Kidney tubule cell (primary cell): Measurements from ENCODE around the gene BTBD19.
A peak's percentile ranks its signal among the peaks of the same experiment; 100 is the strongest.
"Not testable (repeated sequence)": the region's sequence is repeated elsewhere in the genome, so short reads cannot be mapped to it uniquely, and the experiment has no call there.

Experiments used
- DNase-seq: peaks from one replicate; pipeline ENCODE4 v3.0.0-alpha.2; 2018; ENCODE audit warnings: low spot score

BTBD19 gene, protein sequence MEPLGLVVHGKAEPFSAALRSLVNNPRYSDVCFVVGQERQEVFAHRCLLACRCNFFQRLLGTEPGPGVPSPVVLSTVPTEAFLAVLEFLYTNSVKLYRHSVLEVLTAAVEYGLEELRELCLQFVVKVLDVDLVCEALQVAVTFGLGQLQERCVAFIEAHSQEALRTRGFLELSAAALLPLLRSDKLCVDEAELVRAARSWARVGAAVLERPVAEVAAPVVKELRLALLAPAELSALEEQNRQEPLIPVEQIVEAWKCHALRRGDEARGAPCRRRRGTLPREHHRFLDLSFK

DNA sequence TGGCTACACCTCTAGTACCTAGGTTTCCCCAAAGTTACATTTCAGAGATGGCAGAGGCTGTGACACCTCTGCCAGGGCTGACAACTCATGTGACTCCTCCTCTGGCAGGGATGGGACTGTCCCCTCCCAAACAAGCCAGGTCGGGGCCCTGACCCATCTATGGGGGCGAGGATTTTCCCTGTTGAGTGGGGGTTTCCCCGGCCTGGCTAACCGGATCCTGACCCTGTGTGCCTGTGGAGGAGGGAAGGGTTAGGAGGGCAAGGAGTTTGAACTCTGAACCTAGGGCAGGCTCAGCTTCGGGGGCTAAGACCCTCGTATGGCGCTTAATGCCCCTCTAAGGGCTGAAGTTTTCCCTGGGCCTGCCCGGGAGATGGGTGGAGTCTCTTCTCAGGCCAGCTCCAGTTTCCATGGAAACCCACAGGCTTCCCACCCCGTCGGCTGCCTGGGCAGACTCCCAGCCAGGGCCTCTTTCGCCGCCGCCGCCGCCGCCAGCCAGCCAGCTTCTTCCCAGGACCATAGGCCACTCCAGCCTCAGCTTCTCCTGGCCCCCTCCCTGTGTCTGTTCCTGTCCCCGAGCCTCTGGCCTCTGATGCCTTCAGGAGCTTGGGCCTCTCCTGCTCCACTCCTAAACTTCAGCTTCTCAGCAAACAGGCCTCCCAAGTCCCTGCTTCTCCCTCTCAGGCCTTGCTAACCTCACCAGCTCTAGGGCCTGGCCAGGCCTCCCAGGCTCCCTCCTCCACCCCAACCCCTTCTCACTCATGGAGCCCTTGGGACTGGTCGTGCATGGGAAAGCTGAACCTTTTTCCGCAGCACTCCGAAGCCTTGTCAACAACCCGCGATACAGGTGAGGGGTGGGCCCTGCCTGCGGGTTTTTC is at the start of gene BTBD19:
Gene BTBD19, plus strand, starts transcription at position 461 of the 875 bp plus-strand sequence. Its CDS starts 298 bp downstream, at position 759.
- peak; percentile 78 for DNase-seq

DNA sequence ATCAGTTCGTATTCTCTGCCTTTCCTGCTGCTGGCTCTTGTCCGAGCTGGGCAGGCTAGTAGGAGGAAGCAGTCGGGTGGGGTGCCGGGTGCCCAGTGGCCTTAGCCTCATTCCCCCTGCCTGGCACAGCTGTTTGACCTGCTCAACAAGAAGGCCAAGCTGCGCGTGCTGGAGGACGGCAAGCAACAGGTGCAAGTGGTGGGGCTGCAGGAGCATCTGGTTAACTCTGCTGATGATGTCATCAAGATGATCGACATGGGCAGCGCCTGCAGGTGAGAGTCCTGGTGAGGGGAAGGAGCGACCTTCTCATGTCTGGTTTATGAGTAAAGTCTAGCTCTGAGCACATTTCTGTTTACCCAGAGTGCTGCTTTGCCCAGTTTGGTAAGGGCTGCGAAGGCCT is 49.2 kb upstream of the BTBD19 start:
- DNase-seq = no peak

DNA sequence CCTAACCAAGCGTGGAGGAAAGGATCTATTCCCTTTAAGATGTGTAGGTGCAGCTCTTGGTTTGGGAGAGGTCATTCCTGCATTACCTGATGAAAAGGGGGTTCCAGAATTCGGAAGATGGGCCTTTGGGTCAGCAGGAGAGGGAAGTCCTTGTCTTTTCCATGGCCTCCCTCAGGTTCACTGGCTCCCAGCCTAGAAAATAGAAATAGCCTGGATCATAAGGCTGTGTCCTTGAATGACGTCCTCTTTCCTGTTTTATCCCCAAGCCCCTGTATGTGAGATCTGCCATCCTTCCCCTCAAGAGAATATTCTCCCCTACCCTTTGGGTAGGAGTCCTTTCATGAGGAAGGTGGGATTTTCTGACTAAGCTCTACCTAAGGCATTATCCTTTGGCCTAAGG is 47.4 kb upstream of the BTBD19 start:
- DNase-seq = no peak

DNA sequence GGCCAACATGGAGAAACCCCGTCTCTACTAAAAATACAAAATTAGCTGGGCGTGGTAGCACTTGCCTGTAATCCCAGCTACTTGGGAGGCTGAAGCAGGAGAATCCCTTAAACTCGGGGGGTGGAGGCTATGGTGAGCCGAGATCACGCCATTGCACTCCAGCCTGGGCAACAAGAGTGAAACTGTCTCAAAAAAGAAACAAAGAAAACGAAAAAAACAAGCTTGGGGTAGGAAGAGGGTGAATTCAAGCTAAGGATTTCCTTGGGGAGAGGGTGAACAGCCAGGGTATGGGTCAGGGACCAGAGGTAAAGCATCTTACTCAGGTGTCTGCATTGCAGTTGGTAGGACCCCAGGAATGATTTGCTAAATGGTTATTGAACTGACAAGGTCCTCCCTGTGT is 41.9 kb upstream of the BTBD19 start:
- DNase-seq = not testable (repeated sequence)

DNA sequence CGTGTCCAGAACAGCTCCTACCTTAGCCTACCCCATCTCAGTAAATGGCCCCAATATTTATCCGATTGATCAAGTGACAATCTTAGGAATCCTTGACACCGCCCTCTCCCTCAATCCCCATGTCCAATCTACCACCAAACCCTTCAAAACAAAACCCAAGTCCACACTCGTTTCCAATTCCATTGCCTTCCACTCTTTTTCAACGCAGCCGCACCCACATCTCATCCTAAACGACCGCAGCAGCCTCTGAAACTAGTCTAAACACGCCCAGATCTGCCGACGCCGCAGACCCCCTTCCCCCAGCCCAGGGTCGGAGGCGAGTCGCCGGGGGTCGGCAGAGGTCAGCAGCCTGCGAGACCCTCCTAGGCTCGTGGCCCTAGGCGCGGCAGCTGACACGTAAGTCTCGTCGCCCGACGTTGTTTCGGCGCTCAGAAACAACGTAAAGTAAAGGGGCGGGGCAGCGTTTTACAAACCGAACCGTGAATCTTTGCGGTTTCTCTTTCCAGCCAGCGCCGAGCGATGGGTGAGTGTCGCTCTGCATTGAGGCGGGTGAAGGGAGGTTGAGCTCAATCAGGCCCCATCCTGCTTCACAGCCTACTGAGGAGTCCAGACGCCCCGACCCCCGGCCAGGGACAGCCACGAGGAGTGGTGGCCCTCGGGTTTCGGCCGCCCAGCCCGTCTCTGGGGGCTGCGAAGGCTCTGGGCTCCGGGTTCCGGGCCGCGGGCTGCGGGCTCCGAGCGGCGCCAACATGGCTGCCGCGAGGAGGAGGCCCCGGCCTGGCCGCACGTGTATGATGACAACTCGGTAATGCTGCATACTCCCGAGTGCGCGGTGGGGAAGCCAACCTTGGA is 33.0 kb upstream of the BTBD19 start, which contains the start of gene RPS8:
Gene RPS8, plus strand, starts transcription at position 463 of the 852 bp plus-strand sequence. Its CDS starts 57 bp downstream, at position 520.
- DNase-seq = peak; percentile 92

DNA sequence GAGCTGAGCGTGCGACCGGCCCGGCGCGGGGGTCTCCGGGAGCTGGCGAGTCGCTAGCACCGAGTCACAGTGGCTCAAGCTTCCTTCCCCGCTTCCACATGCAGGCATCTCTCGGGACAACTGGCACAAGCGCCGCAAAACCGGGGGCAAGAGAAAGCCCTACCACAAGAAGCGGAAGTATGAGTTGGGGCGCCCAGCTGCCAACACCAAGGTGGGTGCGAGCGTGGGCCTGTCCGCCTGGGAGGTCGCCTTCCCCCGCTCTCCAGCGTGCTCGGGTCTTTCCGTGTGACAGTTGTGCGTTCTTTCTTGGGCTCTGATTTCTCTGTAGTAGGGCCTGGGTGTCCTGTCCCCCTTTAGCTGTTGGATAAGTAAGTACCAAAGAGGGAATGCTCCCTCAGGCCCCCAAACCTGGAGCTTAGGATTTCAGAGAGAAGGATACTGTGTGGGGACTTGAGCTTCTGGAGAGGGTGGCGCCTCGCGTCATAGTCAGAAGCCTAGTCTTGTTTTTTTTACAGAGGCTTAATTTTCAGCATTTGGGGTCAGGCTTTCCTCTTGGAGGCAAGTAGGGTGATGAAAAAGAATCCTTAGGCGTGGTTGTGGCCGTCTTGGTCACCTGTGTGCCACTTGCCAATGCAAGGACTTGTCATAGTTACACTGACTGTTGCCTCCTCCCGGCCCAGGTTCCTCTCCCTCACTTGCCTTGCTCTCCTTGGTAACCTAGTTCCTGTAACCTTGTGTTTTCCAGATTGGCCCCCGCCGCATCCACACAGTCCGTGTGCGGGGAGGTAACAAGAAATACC is 32.2 kb upstream of the BTBD19 start:
- DNase-seq = peak; percentile 41

DNA sequence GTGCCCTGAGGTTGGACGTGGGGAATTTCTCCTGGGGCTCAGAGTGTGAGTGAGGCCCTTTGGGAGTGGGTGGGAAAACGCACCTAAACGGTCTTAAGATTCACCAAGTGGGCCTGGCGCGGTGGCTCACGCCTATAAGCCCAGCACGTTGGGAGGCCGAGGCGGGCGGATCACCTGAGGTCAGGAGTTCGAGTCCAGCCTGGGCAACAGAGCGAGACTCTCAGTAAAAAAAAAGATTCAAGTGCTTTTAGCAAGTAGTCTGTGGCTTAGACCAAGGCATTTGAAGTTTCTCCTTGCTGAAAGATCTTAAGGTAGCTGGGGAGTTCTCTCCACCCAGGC is 31.6 kb upstream of the BTBD19 start:
- no peak for DNase-seq

DNA sequence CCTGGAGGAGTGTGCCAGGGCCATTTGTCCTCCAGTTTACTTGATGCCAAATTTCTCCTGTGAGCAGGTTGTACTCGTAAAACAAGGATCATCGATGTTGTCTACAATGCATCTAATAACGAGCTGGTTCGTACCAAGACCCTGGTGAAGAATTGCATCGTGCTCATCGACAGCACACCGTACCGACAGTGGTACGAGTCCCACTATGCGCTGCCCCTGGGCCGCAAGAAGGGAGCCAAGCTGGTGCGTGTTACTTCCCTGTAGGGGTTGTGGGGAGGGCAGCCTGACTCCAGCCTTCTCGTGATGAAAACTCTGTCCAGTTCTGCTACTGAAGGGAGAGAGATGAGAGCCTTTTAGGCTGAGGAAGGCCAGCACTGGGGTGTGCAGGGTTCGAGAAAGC is 30.8 kb upstream of the BTBD19 start:
- no peak for DNase-seq

DNA sequence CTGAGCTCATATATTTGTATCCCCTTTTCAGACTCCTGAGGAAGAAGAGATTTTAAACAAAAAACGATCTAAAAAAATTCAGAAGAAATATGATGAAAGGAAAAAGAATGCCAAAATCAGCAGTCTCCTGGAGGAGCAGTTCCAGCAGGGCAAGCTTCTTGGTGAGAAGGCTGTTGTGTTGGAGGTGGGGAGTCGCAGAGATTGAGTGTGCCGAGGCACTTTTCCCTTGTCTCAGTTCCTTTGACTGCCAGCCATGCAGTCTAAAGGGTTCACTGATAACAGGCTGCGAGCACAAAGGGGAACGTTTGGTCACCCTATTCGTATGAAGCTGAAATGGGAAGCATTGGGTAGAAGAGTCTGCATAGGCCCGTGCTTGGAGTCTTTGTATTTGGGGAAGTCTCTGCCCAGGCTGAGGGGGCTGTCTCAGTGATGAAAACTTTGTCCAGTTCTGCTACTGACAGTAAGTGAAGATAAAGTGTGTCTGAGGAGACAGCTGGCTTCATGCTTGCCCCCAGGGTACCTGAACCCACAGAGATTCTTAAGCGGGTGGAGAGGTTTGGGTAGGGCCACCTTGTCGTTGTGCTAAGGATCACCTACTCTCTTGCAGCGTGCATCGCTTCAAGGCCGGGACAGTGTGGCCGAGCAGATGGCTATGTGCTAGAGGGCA is 30.2 kb upstream of the BTBD19 start:
- DNase-seq = no peak

DNA sequence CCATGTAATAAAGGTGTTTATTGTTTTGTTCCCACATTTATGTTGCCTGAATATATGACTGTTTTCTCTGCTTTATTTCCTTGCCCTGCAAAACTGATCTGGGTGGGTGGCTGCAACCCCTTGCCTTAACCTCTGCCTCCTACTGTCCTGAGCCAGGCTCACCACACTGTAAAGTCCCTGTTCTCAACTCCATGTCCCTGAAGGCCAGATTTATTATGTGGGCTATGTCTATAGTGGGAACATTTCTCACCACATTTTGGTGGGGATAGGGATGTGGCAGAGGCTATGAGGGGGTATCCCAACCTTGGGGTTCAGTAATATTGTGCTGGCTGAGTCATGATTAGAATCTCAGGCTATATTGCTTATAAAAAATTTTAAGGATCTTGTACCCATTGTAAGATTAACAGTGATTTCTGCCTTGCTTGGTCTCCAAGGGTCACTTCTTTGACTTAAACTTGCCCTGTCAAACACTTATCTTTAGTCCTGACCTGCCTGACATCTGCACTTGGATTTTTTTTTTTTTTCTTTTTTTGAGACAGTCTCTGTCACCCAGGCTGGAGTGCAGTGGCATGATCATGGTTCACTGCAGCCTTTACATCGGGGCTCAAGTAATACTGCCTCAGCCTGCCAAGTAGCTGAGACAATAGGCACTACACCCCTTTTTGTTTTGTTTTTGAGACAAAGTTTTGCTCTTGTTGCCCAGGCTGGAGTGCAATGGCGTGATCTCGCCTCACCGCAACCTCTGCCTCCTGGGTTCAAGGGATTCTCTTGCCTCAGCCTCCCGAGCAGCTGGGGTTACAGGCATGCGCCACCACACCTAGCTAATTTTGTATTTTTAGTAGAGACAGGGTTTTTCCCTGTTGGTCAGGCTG is 29.4 kb upstream of the BTBD19 start:
- no peak for DNase-seq

DNA sequence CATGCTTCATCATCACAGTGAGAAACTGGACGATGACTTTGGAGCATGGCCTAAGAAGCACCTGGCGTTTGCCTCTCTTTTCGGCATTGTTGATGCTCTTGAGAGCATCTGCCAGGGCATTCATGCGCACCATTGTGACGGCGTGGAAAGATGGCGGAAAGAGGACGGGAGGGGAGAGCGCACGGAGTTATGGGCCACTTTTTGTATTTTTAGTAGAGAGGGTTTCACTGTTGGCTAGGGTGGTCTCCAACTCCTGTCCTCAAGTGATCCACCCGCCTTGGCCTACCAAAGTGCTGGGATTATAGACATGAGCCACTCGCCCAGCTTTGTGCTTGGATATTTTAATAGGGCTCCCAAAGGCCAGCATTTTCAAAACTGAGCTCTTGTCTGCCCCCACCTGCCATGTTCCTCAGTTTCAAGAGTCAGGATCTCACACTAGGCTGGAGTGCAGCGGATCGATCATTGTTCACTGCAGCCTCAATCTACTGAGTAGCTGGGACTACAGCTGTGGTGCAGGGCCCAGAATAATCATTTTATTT is 27.7 kb upstream of the BTBD19 start:
- DNase-seq = no peak

DNA sequence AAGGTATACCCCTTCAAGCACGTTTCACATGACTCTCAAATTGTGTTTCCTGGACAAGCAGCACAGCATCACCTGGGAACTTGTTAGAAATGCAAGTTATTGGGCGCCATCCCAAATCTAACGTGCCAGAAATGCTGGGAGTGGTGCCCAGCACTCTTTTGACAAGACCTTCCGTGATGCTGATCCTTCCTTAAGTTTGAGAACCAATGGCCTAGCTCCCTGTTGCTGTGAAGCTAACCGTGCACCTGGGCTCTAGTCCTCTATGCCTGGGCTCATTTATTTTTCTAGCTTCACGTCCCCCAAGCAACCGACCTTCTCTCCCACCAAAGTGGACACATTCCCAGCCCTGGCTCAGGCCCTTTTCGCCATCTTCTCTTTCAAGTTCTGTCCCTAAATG is 24.6 kb upstream of the BTBD19 start:
- no peak for DNase-seq

DNA sequence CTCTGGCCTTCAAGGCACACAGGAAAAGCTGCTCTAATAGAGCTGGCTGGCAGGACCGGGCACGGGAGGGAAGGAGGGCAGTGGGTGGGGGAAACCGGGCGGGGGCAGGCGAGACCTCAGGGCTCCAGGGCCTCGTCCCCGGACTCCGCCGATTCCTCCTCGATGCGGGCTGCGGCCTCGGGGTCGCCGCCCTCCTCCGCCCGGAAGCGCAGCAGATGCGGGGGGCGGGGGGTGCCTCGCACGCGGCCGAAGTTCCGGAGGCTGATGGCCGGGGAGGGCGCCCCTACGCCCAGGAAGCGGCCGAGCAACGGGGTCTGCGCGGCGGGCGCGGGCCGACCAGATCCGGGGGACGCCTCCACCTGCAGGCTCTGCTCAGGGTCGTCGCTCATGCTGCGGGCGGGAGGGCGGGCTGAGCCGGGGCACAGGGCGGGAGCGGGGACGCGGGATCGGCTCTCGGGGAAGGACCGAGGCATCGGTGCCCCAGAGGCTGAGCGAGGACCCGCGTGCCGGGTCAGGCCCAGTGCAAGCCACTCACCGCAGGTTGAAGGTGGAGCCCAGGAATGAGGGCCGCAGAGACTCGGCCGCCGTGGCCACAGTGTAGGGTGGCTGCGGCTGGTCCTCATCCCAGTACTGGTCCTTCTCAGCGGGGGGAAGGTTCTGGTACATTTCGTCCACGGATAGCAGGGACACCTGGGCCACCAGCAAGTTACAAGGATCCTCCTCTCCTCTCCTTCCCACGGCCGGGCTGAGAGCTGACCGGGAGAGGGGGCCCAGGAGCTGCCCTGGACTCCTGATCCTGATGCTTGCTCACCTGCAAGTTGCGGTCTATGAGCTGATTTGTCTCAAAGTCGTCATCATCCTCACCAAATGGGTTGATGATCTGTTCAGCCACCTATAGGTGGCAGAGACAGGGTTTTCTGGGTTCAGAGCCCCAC is 24.0 kb upstream of the BTBD19 start:
- peak; percentile 60 for DNase-seq

DNA sequence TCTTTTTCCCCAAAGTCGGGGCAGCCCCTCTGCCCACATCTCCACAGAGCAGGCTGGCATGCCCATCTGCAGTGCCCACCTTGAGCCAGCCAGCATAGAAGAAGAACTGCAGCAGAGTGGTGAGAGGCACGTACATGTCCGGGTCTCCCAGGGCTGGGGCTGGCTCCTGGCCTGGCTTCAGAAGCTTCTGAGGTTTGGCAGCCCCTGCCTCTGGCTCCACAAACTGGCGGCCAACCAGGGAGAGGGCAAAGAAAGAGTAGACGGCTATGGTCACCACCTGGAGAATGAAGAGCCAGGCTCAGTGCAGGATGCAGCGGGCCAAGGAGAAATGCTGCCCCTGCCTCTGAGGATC is 23.3 kb upstream of the BTBD19 start:
- DNase-seq = no peak

DNA sequence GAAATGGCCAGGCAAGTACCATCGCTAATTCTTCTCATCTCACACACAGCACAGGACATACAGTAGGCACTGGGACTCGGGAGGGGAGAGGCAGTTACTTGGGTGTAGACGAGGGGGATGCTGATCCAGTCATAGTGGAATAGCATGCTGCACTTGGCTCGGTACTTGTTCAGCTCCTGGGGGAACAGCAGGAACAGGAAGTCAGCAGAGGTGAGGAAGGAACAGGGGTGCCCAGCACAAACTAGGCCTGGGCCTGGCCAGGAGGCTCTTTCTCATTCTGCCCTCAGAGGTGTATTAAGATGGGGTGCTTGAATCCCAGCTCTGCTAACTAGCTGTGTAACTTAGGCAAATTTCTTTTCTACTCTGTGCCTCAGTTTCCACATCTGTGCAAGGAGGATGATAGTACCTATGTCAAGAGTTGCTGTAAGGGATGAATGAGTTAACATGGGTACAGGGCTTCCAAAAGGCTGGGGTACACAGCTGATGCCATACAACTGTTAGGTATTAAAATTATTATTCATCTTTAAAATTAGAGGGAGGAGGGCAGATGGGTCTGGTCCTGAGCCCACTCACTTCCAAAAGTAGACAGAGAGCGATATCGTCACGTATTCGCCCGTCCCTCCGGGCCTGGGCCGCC is 22.7 kb upstream of the BTBD19 start:
- DNase-seq = no peak

DNA sequence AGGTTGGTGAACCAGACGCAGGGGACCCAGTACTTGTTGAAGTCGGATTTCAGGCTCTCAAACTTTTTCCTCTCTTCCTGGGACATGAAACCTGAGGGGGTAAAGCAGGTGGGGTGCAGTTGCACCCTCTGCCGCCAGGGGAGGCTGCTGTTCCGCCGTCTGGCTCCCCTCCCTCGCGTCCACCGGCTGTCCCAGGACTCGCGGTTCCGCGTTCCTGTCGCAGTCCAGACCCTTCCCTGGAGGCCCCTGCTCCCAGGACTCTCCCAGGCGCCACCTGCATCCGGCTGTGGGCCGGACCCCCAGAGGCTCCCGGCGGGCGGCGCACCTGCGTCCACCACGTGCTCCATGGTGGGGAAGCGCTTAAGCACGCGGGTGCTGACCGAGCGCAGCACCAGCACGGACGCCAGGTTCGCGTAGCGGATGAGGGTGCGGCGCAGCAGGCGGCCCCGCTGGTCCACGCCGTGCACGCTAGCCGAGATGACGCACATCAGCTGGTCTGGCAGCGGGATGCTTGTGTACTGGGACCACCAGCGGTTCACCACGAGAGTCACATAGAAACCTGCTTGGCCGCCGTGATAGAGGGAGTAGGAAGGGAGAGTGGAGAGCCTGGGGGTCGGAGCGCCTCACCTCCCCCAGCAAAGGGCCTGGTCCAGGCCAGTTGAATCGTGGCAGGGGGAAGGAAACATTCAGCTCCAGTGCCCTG is 22.0 kb upstream of the BTBD19 start:
- DNase-seq = peak; percentile 80

DNA sequence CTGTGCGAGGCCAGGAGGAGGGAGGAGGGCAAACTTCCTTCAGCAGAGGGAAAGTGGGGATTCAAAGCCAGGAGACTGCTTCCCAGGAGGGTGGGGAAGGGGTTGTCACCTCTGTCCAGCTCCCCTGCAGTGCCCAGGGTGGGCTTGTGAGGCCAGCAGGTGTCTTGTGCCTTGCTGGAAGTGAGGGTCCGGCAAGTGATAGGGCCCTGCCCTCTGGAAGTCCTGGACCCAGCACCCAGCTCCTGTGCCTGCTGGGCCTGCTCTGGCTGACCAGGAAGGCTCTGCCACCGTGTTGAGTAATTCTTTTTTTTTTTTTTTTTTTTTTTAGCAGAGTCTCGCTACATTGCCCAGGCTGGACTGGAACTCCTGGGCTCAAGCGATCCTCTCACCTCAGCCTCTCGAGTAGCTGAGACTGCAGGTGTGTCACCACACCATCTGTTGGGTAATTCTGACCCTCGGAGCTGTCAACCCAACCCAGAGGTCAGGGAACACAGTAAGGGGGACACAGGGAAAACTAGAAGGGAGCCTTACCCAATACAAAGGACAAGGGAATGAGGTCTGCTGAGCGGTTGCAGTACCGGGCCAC is 21.4 kb upstream of the BTBD19 start:
- no peak for DNase-seq
